ENCODE results near the gene PPM1B. TPM values are rescaled to one million over a fixed set of nuclear protein-coding genes. Genes with fewer than 3 reads are reported as not detected.

PPM1B gene
- total RNA-seq, 1 experiment from 2014 or later: 49.5 TPM

Small RNAs within 50 kb of the gene (small RNA-seq; reads per million reads assigned to genes)
- gene RNU6-566P: not detected

Other genes starting within 250 kb of the PPM1B start
- gene LRPPRC, start 172.9 kb upstream of the PPM1B start, total RNA-seq (2014; rRNA removed; shearing (Covaris generic); ENCODE audit: low replicate concordance): 62.9 and 82.7 TPM in 2 replicates
- 0.15 TPM in 1 of 2 replicates, not detected in the other for gene SLC3A1, start 106.6 kb downstream of the PPM1B start, total RNA-seq (2014; rRNA removed; shearing (Covaris generic); ENCODE audit: low replicate concordance)
- gene PREPL, start 192.6 kb downstream of the PPM1B start, total RNA-seq (2014; rRNA removed; shearing (Covaris generic); ENCODE audit: low replicate concordance): 35.0 and 80.8 TPM in 2 replicates
- 12.3 and 30.8 TPM in 2 replicates for gene CAMKMT, start 193.1 kb downstream of the PPM1B start, total RNA-seq (2014; rRNA removed; shearing (Covaris generic); ENCODE audit: low replicate concordance)